ENCODE results near the gene DNAH17. TPM values are rescaled to one million over a fixed set of nuclear protein-coding genes. Genes with fewer than 3 reads are reported as not detected.

DNAH17 gene
- total RNA-seq, 1 donor from 2014 or later = under 0.01 TPM

DNA sequence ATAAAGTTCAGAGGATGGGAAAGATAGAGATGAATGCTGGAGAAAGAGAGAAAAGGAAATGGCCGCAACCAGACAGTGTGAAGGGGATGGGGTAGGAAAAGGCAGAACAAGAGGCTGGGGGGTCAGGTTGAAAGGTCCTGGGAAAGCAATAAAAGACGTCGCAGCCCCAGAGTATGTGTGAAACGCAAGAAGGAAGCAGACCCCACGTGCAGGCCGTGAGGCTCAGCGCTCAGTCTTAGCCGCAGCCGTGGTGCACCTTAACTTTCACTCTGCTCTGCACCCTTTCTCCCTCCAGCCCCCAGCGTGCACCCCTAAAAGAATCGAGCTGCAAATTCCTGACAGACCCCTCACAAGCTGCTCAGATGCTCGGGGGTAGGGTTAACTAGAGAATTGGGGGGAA is 1.9 kb downstream of the DNAH17 start:
- DNase-seq = no peak

DNA sequence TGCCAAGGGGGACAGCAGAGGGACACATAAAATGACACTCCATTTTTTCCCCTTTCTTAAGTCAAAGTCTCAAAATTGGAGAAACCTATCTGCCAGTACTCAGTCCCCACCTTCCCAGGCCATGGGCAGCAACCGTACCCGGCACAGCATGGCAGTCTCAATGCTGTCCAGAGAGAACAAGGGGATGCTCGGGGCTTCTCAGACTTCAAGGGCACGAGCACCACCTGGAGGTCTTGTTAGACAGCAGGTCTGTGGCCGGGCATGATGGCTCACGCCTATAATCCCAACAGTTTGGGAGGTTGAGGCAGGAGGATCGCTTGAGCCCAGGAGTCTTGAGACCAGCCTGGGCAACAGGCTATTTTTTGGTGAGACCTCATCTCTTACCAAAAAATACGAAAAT is 3.2 kb downstream of the DNAH17 start:
- DNase-seq = no peak

DNA sequence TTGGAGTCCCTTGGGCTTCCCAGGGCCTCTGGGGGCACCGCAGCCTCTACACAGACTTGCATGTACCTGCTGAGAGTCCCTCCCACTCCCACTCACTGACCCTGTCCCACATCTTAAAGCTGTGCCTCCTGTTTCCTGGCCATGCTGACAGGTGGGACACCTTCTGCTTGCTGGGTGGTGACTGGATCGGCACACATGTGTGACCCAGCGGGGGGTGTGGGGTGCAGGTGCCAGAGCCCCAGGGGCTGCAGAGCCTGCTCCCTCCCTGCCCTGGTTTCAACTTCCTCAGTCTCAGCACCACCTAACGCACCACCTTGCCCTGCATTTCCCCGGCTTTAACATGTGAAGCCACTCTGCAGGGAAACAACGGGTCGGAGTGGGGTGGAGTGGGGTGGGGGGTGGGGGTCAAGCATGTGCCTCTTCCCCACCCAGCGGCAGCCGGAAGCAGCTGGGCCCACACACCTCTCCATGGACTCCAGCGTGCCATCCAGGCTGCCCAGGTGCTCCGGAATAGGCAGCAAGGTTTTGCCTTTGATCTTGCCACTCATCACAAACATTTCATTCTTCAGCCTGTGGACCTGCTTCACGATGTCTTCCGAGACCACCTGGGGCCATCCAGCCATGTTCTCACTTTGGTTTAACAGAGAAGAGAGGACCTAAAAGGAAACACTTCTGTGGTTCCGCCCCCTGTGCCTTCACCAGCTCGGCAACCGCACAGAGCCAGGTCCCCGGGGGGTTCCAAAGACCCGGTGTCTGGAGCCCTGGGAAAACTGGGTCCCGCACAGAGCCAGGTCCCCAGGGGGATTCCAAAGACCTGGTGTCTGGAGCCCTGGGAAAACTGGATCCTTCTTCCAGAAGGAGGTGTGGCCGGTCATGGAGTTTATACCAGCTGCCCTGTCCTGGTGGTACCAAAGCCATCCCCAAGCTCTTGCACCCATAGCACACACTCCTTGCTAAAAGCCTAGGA is 4.7 kb downstream of the DNAH17 start:
- no peak for DNase-seq

DNA sequence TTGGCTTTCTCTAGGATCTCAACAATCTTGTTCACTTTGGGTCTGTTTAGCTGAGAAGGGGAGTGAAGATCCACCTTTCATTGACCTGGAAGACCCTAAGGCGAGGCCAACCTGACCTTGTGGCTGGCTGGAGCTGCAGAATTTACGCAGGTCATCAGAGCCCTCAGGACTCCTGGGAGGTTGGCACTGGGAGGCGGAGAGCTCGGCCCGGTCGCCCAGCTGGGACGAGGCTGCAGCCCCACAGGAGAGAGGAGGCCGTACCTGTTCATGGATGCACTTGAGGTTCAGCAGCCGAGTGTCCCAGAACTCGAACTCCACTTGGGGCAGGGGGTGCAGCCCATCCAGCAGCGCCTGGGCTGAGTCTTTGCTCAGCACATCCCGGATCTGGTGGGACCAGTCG is 5.9 kb downstream of the DNAH17 start:
- DNase-seq = no peak

DNA sequence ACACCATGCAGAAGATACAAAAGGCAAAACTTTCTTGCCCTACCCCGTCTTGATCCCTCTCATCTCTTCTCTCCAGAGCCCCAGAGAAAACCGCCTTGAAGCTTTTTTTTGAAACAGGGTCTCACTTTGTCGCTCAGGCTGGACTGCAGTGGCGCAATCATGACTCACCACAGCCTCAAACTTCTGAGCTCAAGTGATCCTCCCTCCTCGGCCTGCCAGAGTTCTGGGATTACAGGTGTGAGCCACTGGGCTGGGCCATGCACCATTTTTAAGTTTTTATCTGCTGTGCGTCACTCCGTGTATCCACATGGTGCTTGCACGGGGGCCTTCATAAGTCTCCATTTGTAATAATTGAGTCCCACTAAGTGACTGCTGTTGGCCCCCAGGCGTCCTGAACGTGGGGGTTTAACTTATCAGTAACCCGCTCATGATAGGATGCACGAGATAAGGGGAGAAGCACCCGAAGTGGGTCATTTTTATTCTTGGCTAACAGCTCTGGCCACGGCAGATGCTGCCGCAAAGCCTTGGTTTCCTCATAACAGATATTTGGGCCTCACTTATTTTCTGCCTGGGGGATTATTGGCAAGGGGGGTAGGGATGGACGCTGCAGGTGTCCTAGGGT is 8.6 kb downstream of the DNAH17 start:
- no peak for DNase-seq

DNA sequence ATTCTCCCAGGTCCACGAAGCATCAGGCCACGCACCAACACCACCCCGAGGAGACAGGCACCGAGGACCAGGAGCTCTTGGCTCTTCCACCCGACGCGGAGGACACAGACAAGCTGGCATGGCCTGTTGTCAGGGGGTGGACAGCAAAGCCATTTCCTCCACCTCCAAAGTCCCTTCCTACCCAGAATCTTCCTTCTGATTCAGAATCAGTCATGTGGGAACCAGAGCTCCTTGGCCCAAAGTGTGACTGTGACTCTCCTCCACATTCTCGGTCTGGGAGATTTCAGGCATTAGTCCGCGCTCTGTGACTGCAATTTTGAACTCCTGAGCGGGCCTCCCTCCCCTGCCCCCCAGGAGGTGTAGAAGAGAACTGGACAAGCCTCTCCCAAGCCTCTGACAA is 9.2 kb downstream of the DNAH17 start:
- no peak for DNase-seq

DNA sequence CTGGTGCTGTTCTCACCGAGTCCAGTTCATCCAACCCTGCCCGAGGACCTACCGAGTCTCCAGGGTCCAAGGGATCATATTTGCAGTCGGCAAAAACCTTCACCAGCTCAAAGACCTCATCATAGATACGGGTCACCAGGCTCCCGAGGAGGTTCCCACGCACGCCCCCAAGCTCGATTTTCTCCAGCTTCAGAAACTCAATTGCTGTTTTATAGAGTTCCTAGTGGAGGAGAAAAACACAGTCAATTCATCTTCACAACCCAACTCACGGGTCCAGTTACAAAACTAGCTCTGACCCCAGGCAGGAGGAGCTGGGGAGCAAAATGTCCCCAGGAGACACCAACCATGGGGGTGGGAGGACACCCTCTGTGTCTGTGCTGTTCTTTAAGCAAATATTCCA is 10.2 kb downstream of the DNAH17 start:
- DNase-seq = no peak

DNA sequence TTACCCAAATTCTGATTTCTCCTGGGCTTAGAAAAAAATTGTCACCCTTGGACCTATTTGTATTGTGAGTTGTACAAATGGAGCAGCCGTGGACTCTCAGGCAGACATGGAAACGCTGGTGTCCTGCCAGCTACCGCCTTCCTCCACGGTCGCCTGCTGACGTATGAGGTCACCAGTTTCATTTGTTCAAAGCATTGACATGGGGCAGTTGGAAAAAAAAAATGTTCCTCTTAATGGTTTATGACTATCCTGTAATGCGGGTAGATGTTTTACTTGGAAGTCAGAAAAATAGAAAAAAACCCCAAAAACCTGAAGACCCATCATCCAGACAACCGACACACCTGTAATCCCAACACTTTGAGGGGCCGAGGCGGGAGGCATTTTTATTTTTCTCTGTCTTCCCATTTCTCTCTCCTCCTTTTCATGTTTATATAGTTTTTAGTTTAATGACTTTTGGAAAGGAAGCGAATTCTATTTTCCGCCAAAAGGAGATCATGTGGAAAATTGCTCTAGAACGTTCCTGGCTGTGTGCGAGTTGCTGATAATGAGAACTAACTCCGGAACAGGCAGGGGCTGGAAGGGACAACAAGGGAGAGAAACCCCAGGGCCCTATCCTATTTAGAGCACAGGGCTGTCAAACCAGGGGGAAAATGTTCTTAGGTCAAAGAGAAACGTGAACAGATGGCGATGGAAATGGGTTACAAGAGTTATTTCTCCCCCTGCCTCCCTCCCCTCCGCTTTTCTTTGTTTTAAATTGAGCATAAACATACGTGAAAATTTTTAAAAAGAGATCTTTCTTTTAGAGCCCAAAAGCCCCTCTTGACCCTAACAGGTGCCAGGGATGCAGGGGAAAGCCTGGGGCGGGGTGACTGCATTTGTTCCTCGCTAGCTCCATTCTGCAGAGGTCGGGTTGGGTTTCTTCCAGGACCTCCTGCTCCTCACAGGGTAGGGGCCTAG is 13.7 kb downstream of the DNAH17 start:
- DNase-seq = no peak

DNA sequence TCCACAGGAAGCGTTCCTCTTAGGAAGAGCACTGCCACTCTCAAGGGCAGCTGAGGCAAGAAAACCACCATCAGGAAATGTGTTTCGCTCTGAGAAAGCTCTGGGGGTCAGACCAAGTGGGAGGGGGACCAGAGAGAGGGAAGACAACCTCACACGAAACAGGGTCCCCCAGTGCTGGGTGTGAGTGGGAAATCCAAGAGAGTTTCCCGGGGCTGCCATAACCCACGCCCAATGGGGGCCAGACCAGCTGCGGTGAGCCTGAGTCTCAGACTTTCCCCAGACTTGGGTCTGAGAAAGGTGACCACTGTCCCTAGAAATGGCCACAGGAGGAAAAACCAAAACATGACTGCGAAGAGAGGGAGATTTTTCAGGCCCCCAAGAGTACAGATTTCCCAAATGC is 14.5 kb downstream of the DNAH17 start:
- no peak for DNase-seq

DNA sequence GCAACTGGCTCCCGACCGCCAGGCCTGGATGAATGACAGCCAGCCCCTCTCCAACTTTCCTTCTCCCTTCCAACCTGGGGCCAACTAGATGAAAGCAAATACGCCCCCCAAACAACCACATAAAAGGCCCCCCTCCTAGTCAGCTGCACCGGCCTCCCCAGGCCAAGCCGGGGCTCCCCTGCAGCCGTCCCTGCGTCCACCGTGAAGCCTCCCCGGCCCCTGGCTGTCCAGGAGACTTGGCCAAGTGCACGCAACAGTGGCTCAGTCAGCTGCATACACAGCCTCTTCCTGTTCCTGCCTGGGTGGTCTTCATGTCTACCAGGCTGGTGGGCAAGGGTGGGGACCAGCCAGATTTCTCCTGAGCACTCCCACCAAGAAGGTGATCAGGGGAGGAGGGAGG is 16.0 kb downstream of the DNAH17 start:
- no peak for DNase-seq

DNA sequence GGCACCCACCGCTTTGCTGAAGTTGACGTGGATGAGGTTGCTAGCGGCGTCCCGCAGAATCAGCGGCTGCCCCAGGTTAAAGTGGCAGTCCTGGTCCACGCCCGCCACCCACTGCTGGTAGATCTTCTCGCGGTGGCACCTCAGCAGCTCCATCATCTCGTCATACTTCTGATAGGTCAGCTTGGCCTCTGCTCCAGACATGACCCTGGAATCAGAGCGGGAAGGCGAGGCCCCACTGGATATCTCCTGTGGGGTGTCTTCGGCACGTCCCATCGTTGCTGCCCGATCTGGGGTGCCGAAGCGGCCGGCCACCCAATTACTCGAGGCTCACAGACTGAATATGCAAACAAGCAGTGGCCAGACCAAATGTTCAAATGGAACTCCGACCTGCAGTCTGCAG is 16.5 kb downstream of the DNAH17 start:
- DNase-seq = no peak

DNA sequence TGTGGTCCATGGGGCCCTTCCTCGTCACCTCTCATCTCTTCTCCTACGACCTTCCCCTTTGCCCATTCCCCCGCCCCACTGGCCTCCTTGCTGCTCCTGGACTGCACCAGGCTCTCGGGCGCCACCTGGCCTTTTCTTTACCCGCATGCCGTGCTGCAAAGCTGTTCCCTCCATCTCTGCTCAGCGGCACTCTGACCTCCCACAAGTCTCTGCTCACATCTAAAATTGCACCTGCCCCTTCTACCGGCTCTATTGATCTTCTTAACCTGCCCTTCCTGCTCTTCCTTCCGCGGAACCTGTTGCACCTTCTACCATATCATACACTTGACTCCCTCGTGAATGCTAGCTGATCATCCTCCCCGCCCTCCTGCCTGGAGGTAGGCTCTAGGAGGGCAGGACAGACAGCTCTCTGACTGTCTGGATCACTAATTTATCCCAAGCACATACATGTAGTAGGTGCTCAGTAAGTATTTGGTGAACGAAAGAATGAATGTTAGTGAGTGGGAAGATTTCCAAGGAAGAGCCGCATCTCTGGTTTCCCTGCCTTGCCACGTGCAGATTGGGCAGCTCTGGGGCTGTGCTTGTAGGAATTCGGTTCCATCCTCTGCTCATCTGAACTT is 17.3 kb downstream of the DNAH17 start:
- no peak for DNase-seq

DNA sequence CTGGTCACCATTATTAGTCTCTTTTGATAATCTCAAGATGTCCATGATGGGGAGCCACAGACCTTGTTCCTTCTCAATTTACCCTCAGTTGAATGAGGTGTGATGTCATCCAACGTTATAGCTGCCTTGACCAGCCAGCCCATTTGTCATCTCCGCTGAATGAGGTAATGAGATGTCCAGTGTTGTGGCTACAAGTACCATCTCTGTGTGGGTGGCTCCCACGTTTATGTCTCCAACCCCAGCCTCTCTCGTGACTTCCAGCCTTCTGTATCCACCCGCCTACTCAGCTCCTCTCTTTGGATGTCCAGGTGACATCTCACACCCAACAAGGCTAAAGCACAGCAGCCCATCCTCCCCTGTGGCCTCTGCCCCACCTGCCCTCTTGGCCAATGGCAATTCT is 18.2 kb downstream of the DNAH17 start:
- DNase-seq = no peak

DNA sequence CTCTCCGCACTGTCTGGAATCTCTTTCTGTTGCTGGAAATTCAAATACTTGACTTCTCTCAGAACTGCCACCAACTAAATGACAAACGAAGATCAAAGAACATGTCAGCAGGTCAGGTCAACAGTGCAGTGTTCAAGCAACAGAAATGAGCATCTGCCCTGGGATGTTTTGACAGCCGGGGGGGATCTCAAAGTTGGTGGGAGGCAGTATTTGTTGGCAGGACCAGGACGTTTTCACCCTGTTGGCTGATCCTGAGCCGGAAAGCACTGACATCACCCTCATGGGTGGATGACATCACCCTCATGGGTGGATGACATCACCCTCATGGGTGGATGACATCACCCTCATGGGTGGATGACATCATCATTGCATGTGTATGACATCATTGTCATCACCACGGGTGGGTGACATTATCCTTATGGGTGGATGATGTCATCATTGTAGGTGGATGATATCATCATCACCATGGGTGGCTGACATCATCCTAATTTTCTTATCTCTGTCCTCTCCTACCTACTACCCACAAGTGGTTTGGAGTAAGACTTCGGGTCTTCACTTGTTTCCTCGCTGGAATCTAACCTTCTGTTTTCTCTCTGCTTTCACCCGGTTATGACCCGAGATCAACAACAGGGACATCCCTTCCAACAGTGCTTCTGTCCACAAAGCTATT is 18.9 kb downstream of the DNAH17 start:
- DNase-seq = no peak

DNA sequence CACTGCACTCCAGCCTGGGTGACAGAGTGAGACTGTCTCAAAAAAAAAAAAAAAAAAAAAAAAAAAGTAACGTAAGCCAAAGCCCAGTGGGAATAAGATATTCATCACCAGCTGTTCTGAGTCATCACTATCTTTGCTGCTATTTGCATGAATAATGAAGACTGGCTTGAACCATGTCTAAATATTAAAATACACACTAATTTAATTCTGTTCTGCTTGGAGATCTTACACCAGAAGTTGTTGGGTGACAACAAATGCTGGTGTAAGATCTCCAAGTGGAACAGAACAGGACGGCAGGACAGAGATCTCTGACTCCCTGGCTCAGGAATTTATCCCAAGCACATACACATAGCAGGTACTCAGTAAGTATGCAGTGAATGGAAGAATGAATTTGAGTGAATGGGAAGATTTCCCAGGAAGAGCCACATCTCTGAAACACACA is 19.6 kb downstream of the DNAH17 start:
- no peak for DNase-seq

DNA sequence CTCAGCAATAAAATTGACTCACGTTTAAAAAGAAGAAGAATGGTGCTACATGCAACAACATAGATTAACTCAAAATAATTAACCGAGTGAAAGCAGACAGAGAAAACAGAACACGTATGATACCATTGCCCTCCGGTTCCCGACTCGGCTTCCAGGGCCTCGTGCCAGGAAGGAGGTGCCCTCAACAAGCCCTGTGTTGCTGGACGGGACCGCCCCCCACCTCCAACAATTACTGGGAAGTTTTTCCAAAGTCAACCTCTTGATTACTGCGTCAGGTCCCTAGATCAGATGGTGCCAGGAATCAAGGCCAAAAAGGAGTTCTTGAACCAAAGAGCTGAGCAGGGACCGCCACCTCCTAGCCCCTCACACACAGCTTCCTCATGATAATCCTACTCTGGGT is 20.4 kb downstream of the DNAH17 start:
- no peak for DNase-seq

DNA sequence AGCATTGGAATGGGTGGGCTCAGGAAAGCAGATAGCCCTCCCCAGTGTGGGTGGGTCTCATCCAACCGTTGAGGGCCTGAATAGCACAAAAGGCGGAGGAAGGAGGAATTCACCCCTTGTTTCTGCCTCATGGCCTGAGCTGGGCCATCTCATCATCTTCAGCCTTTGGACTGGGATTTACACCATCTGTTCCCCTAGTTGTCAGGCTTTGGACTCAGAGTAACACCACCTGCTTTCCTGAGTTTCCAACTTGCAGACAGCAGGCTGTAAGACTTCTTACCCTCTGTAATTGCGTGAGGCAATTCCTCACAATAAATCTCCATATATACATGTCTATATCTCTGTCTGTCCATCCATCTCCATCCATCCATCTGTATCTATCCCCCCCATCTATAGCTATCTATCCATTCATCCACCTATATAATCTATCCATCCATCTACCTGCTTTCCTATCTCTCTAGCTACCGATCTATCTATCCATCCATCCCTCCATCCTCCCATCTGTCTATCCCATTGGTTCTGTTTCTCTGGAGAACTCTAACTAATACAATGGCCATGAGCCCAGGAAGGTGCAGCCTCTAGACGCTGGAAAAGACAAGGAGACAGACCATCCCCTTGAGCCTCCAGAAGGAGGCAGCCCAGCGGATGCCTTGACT is 21.3 kb downstream of the DNAH17 start:
- DNase-seq = no peak

DNA sequence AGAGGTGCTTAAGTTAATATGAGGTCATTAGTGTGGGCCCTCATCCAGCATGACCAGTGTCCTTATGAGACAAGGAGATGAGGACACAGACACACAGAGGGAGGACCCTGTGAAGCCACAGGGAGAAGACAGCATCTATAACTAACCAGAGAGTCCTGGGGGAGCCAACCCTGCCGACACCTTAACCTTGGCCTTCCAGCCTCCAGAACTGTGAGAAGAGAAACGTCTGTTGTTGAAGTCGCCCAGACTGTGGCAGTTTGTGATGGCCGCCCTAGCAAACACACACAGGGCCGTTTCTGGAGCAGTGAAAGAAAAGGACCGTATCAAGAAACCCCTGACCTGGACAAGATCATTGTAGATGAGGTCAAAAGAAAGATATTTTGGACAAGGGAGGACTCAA is 26.7 kb downstream of the DNAH17 start:
- DNase-seq = no peak

DNA sequence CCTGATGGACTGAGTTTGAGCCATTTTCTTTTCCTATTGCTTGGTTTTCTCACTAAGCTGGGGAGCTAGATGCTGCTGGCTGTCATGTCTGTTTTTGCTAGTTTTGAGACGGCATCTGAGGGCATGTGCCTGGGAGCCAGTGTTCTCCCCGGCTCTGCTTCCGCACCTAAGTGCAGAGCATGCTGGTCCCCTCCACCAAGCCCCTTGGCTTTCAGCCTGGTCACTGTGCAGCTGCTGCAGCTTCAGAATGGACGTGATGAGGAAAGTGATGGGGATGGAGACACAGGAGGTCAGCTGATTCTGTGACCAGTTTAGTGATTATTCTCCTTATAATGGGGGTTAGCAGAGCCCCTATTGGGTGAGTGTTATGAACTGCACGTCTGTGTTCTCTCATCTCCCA is 28.5 kb downstream of the DNAH17 start:
- no peak for DNase-seq

DNA sequence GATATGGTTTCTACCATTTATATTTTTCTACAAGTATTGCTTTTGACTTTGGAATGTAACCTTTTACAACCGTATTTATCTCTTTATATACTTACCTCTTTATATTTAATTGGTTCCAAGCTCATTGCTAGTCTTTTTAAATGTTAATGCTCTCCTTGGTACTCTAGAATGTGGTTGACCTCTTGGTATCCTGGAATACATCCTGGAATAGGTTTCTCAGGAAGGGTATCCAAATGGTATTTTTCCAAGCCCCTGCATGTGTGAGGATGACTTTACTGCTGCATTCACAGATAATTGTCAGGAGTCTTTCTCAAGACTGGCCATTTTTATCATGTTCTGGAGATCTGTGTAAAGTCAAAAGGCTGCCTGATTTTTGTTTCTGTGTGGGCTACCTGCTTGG is 30.2 kb downstream of the DNAH17 start:
- DNase-seq = no peak

DNA sequence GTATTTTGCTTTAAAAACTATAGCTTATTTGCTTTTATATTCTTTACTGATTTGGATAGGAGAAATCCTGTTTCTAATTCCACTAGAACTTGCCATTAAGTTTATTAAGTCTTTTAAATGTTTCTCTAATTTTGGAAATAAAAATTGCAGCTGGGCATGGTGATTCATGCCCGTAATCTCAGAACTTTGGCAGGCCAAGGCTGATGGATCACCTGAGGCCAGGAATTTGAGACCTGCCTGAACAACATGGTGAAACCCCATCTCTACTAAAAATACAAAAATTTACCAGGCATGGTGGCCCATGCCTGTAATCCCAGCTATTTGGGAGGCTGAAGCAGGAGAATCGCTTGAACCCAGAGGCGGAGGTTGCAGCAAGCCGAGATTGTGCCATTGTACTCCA is 30.7 kb downstream of the DNAH17 start:
- no peak for DNase-seq

Measured in occipital lobe (tissue), 2 donors.